HL-60 (cell line): ENCODE results near the gene IFT22.

Experiments
- CTCF ChIP-seq: IDR thresholded peaks from one replicate; pipeline ENCODE4 v1.5.1; 2011; ENCODE audit warnings: low read length, control low read depth, inconsistent platforms; ENCODE audit not compliant: insufficient read depth
- GABPA ChIP-seq: IDR thresholded peaks from 2 replicates; pipeline ENCODE4 v1.6.1; 2012; ENCODE audit warnings: low read depth
- POLR2AphosphoS5 ChIP-seq: IDR thresholded peaks from 2 replicates; pipeline ENCODE4 v1.6.1; 2012; ENCODE audit warnings: low read depth
- REST ChIP-seq: IDR thresholded peaks from 2 replicates; pipeline ENCODE4 v1.6.1; 2012; ENCODE audit warnings: low read depth; ENCODE audit not compliant: insufficient replicate concordance
- SPI1 ChIP-seq: IDR thresholded peaks from 2 replicates; pipeline ENCODE4 v1.6.1; 2012; ENCODE audit warnings: low read depth, mild to moderate bottlenecking, borderline replicate concordance

GRCh38 chr7:101273206-101273605 lies 48.4 kb downstream of the IFT22 start:
- no peak for TF ChIP-seq CTCF
- TF ChIP-seq POLR2AphosphoS5 = no peak
- no peak for TF ChIP-seq SPI1
- TF ChIP-seq REST = no peak
- TF ChIP-seq GABPA = no peak
